Measurements from ENCODE around the gene SLC35E1. TPM values are rescaled to one million over a fixed set of nuclear protein-coding genes. Genes with fewer than 3 reads are reported as not detected.

SLC35E1 gene
- total and polyA plus RNA-seq, 9 donors, result 17.6 to 39.7 (median 30.2) TPM

DNA sequence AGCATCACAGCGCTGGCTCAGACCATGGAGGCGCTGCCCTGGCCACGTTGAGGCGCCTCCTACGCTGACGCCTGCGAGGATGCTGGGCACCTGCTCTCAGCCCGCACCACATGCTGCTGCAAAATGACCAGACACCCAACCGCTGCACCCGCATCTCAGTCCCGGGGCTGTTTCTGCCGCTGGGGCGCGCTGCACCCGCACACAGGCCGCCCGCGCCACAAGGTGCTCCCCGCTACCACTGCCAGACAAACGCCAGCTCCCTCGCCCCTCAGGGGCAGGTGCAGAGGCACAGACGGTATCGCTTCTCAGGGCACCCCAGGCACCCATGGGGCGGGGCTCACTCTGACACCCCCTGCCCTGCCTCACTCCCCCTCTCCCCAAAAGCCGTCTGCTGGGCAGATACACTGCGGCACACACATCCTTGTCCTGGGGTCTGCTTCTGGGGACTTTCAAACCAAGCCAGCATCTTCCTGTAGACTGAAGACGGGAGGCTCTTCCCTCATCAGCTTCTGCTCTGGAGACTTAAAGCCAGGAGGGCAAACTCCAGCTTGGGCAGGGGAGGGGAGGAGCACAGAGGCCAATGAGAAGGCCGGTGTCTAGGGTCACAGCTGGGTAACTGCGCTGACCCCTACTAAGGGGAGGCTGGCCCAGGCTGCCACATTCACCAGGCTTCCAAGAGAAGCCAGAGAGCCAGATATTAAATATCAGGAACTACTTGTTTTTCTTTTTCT lies 46.3 kb downstream of the SLC35E1 start:
- no peaks in the 10 kb centered on the region for H3K36me3 ChIP-seq
- H3K27me3 ChIP-seq, result no peaks in the 10 kb centered on the region
- no peaks in the 10 kb centered on the region for H3K4me1 ChIP-seq (ENCODE audit: insufficient read depth)
- DNase-seq, result no peak
- WGBS, 3 donors, result 93 to 94% (median 94%) methylated on average over 28 to 29 of the region's 29 CpGs
- no peaks in the 10 kb centered on the region for H3K9me3 ChIP-seq
- H3K27ac ChIP-seq, result no peak overlapping the region
- TF ChIP-seq, protein P1, sequence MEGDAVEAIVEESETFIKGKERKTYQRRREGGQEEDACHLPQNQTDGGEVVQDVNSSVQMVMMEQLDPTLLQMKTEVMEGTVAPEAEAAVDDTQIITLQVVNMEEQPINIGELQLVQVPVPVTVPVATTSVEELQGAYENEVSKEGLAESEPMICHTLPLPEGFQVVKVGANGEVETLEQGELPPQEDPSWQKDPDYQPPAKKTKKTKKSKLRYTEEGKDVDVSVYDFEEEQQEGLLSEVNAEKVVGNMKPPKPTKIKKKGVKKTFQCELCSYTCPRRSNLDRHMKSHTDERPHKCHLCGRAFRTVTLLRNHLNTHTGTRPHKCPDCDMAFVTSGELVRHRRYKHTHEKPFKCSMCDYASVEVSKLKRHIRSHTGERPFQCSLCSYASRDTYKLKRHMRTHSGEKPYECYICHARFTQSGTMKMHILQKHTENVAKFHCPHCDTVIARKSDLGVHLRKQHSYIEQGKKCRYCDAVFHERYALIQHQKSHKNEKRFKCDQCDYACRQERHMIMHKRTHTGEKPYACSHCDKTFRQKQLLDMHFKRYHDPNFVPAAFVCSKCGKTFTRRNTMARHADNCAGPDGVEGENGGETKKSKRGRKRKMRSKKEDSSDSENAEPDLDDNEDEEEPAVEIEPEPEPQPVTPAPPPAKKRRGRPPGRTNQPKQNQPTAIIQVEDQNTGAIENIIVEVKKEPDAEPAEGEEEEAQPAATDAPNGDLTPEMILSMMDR (IDR thresholded peaks at IDR 0.05), result no peak
- no peak for TF ChIP-seq EP300 (IDR thresholded peaks at IDR 0.05)
- no peak for TF ChIP-seq POLR2A (IDR thresholded peaks at IDR 0.05)
- no peak overlapping the region for H3K4me3 ChIP-seq
- intact Hi-C loops (cut with DNase I), result no loop called here

DNA sequence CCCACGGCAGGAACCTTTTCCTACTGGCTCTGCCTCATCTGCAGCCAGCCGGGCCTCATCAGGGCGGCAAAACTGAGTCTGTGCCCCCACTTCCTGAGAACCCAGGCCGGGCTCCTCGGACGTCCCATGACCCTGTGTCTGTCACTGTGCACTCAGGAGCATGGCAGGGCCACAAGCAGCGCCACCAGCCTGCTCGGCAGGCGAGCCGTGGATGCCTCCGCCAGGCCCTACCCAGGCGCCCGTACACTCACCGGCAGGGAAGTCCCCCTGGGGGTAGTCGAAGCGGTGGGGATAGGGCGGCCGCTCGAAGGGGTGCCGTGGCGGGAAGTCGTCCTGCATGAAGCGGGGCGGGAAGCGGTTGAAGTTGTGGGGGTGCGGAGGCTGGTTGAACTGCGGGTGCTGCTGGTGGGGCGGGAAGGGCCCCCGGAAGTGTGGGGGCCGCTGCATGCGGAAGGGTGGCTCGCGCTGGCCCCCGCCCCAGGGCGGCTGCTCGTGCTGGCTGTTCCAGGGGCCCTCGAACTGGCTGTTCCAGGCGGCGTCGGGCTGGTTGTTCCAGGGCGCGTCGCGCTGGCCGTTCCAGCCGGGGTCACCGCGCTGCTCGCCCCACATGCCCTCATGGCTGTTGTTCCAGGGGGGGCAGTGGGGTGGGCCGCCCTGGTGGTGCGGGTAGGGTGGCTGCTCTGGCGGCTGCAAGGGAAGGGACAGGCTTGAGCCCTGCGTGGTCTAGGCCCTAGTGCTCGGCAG lies 47.1 kb downstream of the SLC35E1 start:
- H3K4me1 ChIP-seq (ENCODE audit: insufficient read depth), result no peaks in the 10 kb centered on the region
- intact Hi-C loops (cut with DNase I), result no loop called here
- no peak for DNase-seq
- H3K9me3 ChIP-seq, result no peaks in the 10 kb centered on the region
- H3K4me3 ChIP-seq, result no peak overlapping the region
- TF ChIP-seq EP300 (IDR thresholded peaks at IDR 0.05), result no peak
- no peak for TF ChIP-seq POLR2A (IDR thresholded peaks at IDR 0.05)
- TF ChIP-seq, protein P1 (IDR thresholded peaks at IDR 0.05), result no peak
- WGBS, 3 donors, result 92 to 94% (median 93%) methylated on average over 40 to 54 of the region's 54 CpGs
- no peak overlapping the region for H3K27ac ChIP-seq
- H3K36me3 ChIP-seq, result no peaks in the 10 kb centered on the region
- H3K27me3 ChIP-seq, result no peaks in the 10 kb centered on the region

DNA sequence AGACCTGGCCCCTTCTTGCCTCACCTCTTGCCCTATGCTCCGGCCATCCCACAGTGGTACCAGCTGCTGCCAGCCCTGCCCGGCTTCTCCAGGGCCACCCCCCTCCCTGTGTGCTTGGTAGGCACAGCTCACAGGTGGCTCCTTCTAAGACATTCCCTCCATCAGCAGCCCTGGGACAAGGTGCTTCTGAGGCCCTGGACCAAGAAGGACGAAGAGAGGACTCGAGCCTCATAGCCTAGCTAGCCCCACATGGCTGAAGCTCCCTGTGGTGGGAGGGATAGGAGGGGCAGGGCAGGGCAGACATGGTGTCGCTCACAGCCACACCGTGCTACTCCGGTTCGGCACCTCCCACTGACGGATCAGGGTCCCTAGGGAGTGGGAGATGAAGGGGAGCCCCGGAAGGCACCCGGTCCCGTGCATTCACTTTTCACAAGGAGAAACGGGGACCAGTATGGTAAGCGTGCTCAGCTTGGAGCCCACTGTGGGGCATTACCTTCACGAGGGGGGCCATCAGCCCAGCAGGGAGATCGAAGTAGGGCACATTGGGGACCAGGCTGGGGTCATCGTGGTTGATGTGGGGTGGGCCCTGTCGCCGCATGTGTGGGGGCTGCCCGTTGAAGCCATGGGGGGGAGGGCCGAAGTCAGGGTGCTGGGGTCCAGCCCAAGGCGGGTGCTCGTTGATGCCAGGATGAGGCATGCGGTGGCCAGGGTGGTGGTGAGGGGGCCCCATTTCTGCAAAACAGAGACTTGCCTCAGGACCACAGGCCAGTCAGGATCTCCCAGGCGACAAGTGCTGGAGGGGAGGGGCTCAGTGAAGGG lies 49.4 kb downstream of the SLC35E1 start:
- TF ChIP-seq POLR2A (IDR thresholded peaks at IDR 0.05), result no peak
- TF ChIP-seq, protein P1 (IDR thresholded peaks at IDR 0.05), result no peak
- no peak for TF ChIP-seq EP300 (IDR thresholded peaks at IDR 0.05)
- 88 to 91% (median 89%) methylated on average over 25 of the region's 25 CpGs for WGBS, 3 donors
- H3K36me3 ChIP-seq, result no peaks in the 10 kb centered on the region
- H3K27me3 ChIP-seq, result no peaks in the 10 kb centered on the region
- intact Hi-C loops (cut with DNase I), result no loop called here
- DNase-seq, result no peak
- H3K4me3 ChIP-seq, result no peak overlapping the region
- no peak overlapping the region for H3K27ac ChIP-seq
- no peaks in the 10 kb centered on the region for H3K9me3 ChIP-seq
- H3K4me1 ChIP-seq (ENCODE audit: insufficient read depth), result no peaks in the 10 kb centered on the region

DNA sequence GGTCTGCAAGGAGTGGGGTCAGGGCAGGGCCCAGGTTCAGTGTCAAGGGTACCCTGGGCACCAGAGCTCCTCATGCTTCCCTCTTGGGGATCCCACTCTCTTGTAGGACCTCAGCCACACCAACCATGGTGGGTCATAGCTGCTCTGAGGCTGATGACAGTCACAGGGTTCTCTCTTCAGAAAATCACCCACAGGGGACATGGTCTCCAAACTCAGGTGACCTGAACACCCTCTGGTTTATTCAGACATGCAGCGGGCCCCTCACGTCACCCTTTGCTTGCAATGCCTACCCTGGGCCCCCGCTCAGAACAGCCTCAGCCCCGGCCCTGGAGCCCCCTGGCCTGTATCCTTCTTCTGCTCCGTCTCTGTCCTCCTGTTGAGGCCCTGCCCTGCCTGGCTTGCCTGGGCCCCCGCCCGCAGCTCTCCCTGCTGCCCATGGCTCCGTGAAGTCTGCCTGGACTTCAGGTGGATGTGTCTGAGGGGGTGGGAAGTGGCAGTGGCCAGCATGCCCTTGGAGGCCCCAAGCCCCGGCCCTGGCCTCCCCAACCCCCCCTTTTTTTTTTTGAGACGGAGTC lies 50.4 kb downstream of the SLC35E1 start:
- intact Hi-C loops (cut with DNase I), result no loop called here
- Histone ChIP-seq H3K9me3 (no peaks in the 10 kb centered on the region), H3K4me1 (ENCODE audit: insufficient read depth) (no peaks in the 10 kb centered on the region), H3K27me3 (no peaks in the 10 kb centered on the region), H3K27ac (no peak overlapping the region), H3K36me3 (no peaks in the 10 kb centered on the region), H3K4me3 (no peak overlapping the region)
- TF ChIP-seq, protein P1 (IDR thresholded peaks at IDR 0.05), result no peak
- TF ChIP-seq EP300 (IDR thresholded peaks at IDR 0.05), result no peak
- TF ChIP-seq POLR2A (IDR thresholded peaks at IDR 0.05), result no peak
- WGBS, 3 donors, result 93 to 95% (median 95%) methylated on average over 10 of the region's 10 CpGs
- DNase-seq, result no peak
